Gastroesophageal sphincter (tissue), 3 donors: ENCODE measurements around the gene DOK7.

Source experiments
- CTCF ChIP-seq, 4 experiments: fragments of 200-600 bp in 2 of 4; fragments of 450-650 bp in 2 of 4; sonication (generic) in 1 of 4; IDR thresholded peaks; one replicate each; pipeline ENCODE4 v1.5.1; 2017 to 2019; ENCODE audit warnings: antibody characterized with exemption in 4 of 4, mild to moderate bottlenecking in 2 of 4, moderate library complexity in 2 of 4
- EP300 ChIP-seq: sonication (generic); formaldehyde crosslinking; IDR thresholded peaks from one replicate; pipeline ENCODE4 v1.6.1; 2017; ENCODE audit warnings: antibody characterized with exemption, mild to moderate bottlenecking
- POLR2A ChIP-seq, 2 donors: fragments of 450-650 bp; IDR thresholded peaks; one replicate each; pipeline ENCODE4 v1.6.1; 2017; ENCODE audit warnings: antibody characterized with exemption in 2 of 2, mild to moderate bottlenecking in 2 of 2, moderate library complexity in 1 of 2
- POLR2AphosphoS5 ChIP-seq: sonication (generic); formaldehyde crosslinking; IDR thresholded peaks from one replicate; pipeline ENCODE4 v1.6.1; 2017; ENCODE audit warnings: antibody characterized with exemption

DNA sequence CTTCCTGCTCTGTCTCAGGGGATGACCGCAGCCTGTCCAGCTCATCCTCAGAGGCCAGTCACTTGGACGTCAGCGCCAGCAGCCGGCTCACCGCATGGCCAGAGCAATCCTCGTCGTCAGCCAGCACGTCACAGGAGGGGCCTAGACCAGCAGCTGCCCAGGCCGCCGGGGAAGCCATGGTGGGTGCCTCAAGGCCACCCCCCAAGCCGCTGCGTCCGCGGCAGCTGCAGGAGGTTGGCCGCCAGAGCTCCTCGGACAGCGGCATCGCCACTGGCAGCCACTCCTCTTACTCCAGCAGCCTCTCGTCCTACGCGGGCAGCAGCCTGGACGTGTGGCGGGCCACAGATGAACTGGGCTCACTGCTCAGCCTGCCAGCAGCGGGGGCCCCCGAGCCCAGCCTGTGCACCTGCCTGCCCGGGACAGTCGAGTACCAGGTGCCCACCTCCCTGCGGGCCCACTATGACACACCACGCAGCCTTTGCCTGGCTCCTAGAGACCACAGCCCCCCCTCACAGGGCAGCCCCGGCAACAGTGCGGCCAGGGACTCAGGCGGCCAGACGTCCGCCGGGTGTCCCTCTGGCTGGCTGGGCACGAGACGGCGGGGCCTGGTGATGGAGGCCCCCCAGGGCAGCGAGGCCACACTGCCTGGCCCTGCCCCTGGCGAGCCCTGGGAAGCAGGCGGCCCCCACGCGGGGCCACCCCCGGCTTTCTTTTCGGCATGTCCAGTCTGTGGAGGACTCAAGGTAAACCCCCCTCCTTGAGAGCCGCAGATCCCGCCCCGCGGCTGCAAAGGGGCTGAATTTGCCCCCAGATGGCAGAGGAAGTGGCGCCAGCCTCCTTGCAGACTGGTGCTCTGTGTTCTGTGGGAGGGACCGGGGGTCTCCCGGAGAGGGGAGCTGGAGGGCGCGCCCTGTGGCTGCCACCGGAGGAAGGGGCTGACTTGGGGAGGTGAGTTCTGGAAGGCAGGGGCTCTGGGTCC, 29.9 kb downstream of the DOK7 start:
- TF ChIP-seq CTCF (IDR thresholded peaks at IDR 0.05) (no peak), POLR2A (IDR thresholded peaks at IDR 0.05) (no peak), EP300 (no peak), POLR2AphosphoS5 (no peak)
